ENCODE results near the gene INTS11.

DNA sequence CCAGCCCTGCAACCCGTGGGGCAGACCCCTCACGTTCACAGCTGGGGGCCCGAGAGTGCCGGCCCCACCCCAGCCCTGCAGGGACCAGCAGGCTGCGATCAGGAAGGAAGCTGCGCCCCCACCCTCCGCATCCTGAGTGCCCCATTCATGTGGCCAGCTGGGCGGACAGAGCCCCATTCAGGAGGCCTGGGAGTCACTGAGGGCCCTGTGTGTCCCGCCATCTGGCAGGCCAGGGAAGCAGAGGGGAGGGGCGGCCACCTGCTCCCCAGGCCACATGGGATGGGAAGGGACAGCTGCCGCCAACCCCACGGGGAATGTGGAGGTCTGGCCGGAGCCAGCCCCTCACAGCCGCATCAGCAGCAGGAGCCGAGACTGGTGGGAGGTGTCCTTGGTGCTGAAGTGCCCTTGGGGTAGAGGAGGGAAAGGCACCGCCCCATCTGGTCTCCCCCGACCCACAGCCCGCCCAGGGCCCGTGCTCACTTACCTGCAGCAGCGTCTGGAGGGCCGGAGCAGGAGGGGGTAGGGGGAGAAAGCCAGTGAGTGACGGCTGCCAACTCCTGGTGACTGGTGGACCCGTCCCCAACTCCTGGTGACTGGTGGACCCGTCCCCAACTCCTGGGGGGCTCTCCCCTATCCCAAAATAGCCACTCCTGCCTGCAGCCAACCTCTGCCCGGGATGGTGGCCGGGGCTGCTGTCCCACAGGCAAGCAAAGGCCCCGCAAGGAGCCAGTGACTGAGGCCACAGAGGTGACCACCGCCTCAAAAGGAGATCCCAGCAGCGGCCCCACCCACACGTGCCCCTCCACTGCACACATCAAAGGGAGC is 25.4 kb downstream of the INTS11 start:
- no peak for TF ChIP-seq CTCF (IDR thresholded peaks at IDR 0.05)
- TF ChIP-seq POLR2A (IDR thresholded peaks at IDR 0.05) = no peak

Measured in stomach (tissue), 4 donors.